Adrenal gland (tissue), 12 donors: Measurements from ENCODE around the gene HINT3. TPM values are rescaled to one million over a fixed set of nuclear protein-coding genes. Genes with fewer than 3 reads are reported as not detected.
A peak's percentile ranks its signal among the peaks of the same experiment; 100 is the strongest.

Experiments
- DNase-seq, 7 donors: peaks; one replicate each; pipeline ENCODE4 v3.0.0-alpha.2; 2019 to 2020
- H3K27ac ChIP-seq, 5 donors: fragments of 200-600 bp; sonication (generic) in 4 of 5; 1 replicate in 3 of 5; 2 replicates in 2 of 5; pipeline versions ENCODE4 v1.5.1 to v1.8.0; 2016 to 2020; ENCODE audit warnings: mild to moderate bottlenecking in 1 of 5
- H3K27me3 ChIP-seq: fragments of 200-600 bp; 2 replicates; pipeline ENCODE4 v1.8.0; 2021
- H3K36me3 ChIP-seq, 2 donors: fragments of 200-600 bp; replicated peaks in 1 of 2; 1 replicate in 1 of 2; 2 replicates in 1 of 2; pipeline versions ENCODE4 v1.5.1 to v1.8.0; 2018 to 2022
- H3K4me1 ChIP-seq, 2 donors: fragments of 200-600 bp; replicated peaks in 1 of 2; 1 replicate in 1 of 2; 2 replicates in 1 of 2; pipeline versions ENCODE4 v1.5.1 to v1.8.0; 2018 to 2021
- H3K4me3 ChIP-seq, 4 donors: fragments of 200-600 bp; sonication (generic) in 3 of 4; one replicate each; pipeline ENCODE4 v1.5.1; 2016 to 2018
- H3K9me3 ChIP-seq, 3 donors: fragments of 200-600 bp; sonication (generic) in 1 of 3; replicated peaks in 1 of 3; 1 replicate in 2 of 3; 2 replicates in 1 of 3; pipeline versions ENCODE4 v1.5.1 to v1.8.0; 2016 to 2021
- POLR2A ChIP-seq, 2 donors: fragments of 450-650 bp; IDR thresholded peaks; one replicate each; pipeline ENCODE4 v1.6.1; 2017; ENCODE audit warnings: antibody characterized with exemption in 2 of 2, mild to moderate bottlenecking in 2 of 2, moderate library complexity in 1 of 2
- WGBS, 4 donors: extraction: QIAGEN DNeasy Blood & Tissue Kit in 2 of 4; methylation state at CpG; one replicate each; pipeline versions ENCODE4 v1.1.5 to v1.1.7; 2013 to 2017; 5-methylcytosine and 5-hydroxymethylcytosine counted together
- intact Hi-C, 2 donors: fragments of 100-400 bp; cut with DNase I; formaldehyde crosslinking; loops; one replicate each; pipeline versions ENCODE4 v1.14.1 to v1.15.0; 2022 to 2023
- polyA plus RNA-seq, 3 donors: library from polyadenylated mRNA; stranded (reverse); fragments of 200-250 nt in 2 of 3; fragments of 350-450 nt in 1 of 3; fragmentation: Illumina TruSeq in 1 of 3; extraction: RNeasy Lipid Tissue Mini Kit (QIAGEN cat#74804) in 1 of 3; gene quantifications; one replicate each; pipeline ENCODE4 v1.2.3, GENCODE V29; 2013 to 2014
- total RNA-seq, 9 donors: library from RNA; depleted of rRNA in 4 of 9; stranded (reverse); fragments of >200 nt in 4 of 9; fragments of 120-200 nt in 1 of 9; fragmentation: NEBNext Ultra II Directional in 1 of 9; extraction: Animal tissue kit (Norgen Biotek cat#: 25700) in 1 of 9; gene quantifications; one replicate each; pipeline versions ENCODE4 v1.1.0 to v1.2.4, GENCODE V29; 2013 to 2023
- TF ChIP-seq, protein P1 (sequence below), 6 experiments: fragments of 450-650 bp in 4 of 6; fragments of 200-600 bp in 2 of 6; sonication (generic) in 1 of 6; IDR thresholded peaks; 1 replicate in 5 of 6; 2 replicates in 1 of 6; pipeline versions ENCODE4 v1.5.1 to v1.8.0; 2016 to 2021; ENCODE audit warnings: antibody characterized with exemption in 6 of 6, mild to moderate bottlenecking in 2 of 6, moderate library complexity in 1 of 6
- donor health status: healthy with polysubstance abuse.
- donor health status: Bipolar disorder and iron deficiency.
- donor health status: DM: yes; HTN: yes; CAD: no.
- donor health status: DM: no; HTN: no; CAD: no.
- donor health status: DM: no; HTN: no; CAD: no.
- donor health status: DM: yes; HTN: yes; CAD: no.

Gene HINT3
- total and polyA plus RNA-seq, 12 donors: 4.7 to 40.6 (median 30.4) TPM

DNA sequence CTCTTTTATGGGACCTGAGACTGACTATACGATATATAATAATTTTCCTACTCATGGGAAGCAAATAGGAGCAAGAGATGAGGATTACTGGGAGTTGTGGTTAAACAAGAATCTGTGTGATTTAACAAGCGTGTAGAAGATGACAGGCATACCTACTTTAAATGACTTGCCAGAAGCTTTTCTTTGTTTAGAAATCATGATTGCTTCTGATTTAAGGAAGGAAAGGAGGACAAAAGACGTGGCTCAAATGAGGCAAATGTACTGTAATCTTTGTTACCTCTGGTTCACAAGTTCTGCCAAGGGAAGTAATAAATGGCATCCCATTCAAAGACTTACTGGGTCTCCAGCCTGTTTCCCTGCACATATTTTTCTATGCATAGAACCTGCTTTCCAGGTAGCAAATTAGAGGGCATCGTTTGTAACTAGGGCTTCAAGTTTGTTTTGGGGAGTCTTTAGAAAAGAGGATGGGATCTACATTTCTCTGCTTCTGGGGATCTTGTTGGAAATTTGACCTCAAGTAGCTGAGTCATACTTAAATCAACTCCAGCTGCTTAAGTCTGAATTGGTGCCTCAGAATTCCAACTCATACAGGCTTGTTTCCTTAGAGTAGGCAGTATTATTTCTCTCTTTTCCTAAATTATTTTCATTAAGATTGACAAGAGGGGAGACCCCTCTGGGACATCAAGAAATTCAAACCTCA lies 26.8 kb downstream of the HINT3 start:
- no peak for TF ChIP-seq POLR2A (IDR thresholded peaks at IDR 0.05)
- TF ChIP-seq, protein P1, sequence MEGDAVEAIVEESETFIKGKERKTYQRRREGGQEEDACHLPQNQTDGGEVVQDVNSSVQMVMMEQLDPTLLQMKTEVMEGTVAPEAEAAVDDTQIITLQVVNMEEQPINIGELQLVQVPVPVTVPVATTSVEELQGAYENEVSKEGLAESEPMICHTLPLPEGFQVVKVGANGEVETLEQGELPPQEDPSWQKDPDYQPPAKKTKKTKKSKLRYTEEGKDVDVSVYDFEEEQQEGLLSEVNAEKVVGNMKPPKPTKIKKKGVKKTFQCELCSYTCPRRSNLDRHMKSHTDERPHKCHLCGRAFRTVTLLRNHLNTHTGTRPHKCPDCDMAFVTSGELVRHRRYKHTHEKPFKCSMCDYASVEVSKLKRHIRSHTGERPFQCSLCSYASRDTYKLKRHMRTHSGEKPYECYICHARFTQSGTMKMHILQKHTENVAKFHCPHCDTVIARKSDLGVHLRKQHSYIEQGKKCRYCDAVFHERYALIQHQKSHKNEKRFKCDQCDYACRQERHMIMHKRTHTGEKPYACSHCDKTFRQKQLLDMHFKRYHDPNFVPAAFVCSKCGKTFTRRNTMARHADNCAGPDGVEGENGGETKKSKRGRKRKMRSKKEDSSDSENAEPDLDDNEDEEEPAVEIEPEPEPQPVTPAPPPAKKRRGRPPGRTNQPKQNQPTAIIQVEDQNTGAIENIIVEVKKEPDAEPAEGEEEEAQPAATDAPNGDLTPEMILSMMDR (IDR thresholded peaks at IDR 0.05): no peak
- peaks cover 9 to 23% of the 10 kb centered on the region in 2 donors for H3K4me1 ChIP-seq
- intact Hi-C loops: no loop called here
- no peak overlapping the region for H3K4me3 ChIP-seq
- no peak for DNase-seq
- WGBS, 4 donors: 63 to 84% (median 75%) methylated on average over 4 of the region's 4 CpGs
- no peak overlapping the region for H3K27ac ChIP-seq
- H3K27me3 ChIP-seq: no peaks in the 10 kb centered on the region
- no peaks in the 10 kb centered on the region for H3K9me3 ChIP-seq
- H3K36me3 ChIP-seq: no peaks in the 10 kb centered on the region

DNA sequence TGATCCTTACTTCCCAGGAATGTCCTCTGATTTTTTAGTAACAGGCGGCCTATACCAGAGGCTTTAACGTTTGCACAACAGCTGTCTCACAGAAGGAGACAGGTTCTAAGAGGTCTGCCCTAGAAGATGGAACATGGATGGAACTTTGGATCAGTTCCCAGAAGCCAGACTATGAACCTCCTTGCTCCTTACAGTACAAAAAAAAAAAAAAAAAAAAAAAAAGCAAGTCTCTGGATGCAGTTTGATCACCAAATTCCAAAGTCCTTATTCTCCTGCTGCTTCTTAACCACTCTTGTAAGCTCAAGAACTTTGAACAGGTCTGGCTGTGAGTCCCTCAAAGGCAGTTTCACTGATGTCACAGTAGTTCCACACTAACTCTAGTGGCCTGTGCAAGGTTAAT lies 27.7 kb downstream of the HINT3 start:
- no peak overlapping the region for H3K27ac ChIP-seq
- TF ChIP-seq, protein P1 (IDR thresholded peaks at IDR 0.05): no peak
- no peak for TF ChIP-seq POLR2A (IDR thresholded peaks at IDR 0.05)
- 80 to 90% (median 86%) methylated on average over 2 of the region's 2 CpGs for WGBS, 4 donors
- no peaks in the 10 kb centered on the region for H3K9me3 ChIP-seq
- H3K36me3 ChIP-seq: no peaks in the 10 kb centered on the region
- intact Hi-C loops: no loop called here
- no peak for DNase-seq
- H3K4me3 ChIP-seq: no peak overlapping the region
- no peaks in the 10 kb centered on the region for H3K27me3 ChIP-seq
- peaks cover 9 to 27% of the 10 kb centered on the region in 2 donors for H3K4me1 ChIP-seq

- DNase-seq: no peak
- no peak for TF ChIP-seq POLR2A (IDR thresholded peaks at IDR 0.05)
- TF ChIP-seq, protein P1 (IDR thresholded peaks at IDR 0.05): no peak
- H3K4me1 ChIP-seq: peaks cover 9 to 32% of the 10 kb centered on the region in 2 donors
- peak overlapping the region in 1 of 5 donors; percentile 72 for H3K27ac ChIP-seq
- H3K36me3 ChIP-seq: no peaks in the 10 kb centered on the region
- H3K27me3 ChIP-seq: no peaks in the 10 kb centered on the region
- H3K4me3 ChIP-seq: peak overlapping the region in 1 of 4 donors; percentile 76
- intact Hi-C loops: no loop called here
- no peaks in the 10 kb centered on the region for H3K9me3 ChIP-seq
- 50 to 69% (median 59%) methylated on average over 4 of the region's 4 CpGs for WGBS, 4 donors
Measured at GRCh38 chr6:125985522-125985921, 29.0 kb downstream of the HINT3 start.

- H3K27me3 ChIP-seq: no peaks in the 10 kb centered on the region
- peak overlapping the region in 4 of 5 donors; percentile 29 to 85 (median 78) for H3K27ac ChIP-seq
- intact Hi-C loops: no loop called here
- no peak for DNase-seq
- H3K9me3 ChIP-seq: no peaks in the 10 kb centered on the region
- 2 to 7% (median 4%) methylated on average over 3 of the region's 3 CpGs for WGBS, 4 donors
- TF ChIP-seq, protein P1 (IDR thresholded peaks at IDR 0.05): no peak
- no peak for TF ChIP-seq POLR2A (IDR thresholded peaks at IDR 0.05)
- no peaks in the 10 kb centered on the region for H3K36me3 ChIP-seq
- peak overlapping the region; percentile 71 to 91 (median 80) for H3K4me3 ChIP-seq
- peaks cover 9 to 32% of the 10 kb centered on the region in 2 donors for H3K4me1 ChIP-seq
Measured at GRCh38 chr6:125985979-125986300, 29.4 kb downstream of the HINT3 start.
